HG03095 (cell line): ENCODE results near the gene VEGFB.

Source experiments
- ATAC-seq: cut with Tn5 transposase; IDR thresholded peaks from one replicate; pipeline ENCODE4 v1.9.1; 2021; ENCODE audit warnings: moderate library complexity; ENCODE audit not compliant: unreplicated experiment

The VEGFB gene

GRCh38 chr11:64210301-64211020 lies 23.9 kb upstream of the VEGFB start:
- ATAC-seq, result no peak

- ATAC-seq, result no peak
Measured at GRCh38 chr11:64211181-64211872, 23.1 kb upstream of the VEGFB start.

- ATAC-seq, result no peak
Measured at GRCh38 chr11:64216879-64217278, 17.5 kb upstream of the VEGFB start.

DNA sequence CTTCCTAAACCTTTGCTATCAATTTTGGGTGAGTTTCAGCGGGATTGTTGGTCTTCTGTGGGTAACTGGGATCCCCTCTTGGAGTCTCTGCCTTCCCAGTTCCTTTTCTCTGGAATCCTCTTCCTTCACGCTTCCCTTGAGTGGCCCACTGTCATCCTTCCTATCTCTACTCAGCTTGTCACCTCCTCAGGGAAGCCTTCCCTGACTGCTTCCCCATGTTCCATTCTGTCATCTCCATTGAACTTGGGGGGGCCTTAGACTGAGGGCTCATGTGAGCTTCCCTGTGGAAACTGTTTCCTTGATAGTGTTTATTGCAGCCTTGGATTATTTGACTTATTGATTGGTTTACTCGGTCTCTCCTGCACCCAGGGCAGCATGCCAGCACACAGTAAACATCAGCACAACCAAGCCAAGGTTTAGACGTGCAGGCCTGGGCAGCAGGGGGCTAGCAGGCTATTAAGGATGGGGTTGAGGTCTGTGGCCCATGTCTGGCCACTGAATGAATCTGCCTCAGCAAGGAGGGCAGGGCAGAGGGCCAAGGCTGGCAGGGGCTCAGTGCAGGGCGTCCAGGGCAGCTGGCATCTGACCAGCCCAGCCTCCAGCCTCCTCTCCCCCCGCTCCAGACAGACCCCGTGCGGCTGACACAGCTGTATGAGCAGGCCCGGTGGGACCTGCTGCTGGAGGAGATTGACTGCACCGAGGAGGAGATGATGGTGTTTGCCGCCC lies 15.6 kb upstream of the VEGFB start:
- ATAC-seq, result no peak

DNA sequence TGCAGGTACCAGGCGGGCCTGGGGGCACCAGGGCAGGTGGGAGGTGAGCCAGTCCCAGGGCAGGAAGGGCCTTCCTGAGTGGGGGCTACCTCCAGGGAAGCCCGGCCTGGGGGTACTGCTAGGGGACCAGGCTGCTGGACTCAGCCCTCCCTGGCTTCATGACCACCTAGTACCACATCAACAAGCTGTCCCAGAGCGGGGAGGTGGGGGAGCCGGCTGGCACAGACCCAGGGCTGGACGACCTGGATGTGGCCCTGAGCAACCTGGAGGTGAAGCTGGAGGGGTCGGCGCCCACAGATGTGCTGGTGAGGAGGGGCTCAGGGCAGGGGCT lies 15.1 kb upstream of the VEGFB start:
- no peak for ATAC-seq

DNA sequence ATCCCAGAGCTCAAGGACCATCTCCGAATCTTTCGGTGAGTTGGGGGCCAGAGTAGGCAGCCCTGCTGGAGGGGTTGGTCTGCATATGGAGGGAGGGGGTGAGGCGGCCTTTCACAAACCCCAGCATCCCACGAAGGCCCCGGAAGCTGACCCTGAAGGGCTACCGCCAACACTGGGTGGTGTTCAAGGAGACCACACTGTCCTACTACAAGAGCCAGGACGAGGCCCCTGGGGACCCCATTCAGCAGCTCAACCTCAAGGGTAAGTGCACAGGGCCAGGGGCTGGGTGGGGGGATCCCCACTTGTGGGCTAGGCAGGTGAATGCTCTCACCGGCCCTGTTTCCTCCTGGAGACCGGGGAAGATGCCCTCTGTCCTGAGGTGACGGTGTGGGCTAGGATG lies 14.6 kb upstream of the VEGFB start:
- ATAC-seq, result no peak

- no peak for ATAC-seq
Measured at GRCh38 chr11:64220271-64220670, 14.1 kb upstream of the VEGFB start.

DNA sequence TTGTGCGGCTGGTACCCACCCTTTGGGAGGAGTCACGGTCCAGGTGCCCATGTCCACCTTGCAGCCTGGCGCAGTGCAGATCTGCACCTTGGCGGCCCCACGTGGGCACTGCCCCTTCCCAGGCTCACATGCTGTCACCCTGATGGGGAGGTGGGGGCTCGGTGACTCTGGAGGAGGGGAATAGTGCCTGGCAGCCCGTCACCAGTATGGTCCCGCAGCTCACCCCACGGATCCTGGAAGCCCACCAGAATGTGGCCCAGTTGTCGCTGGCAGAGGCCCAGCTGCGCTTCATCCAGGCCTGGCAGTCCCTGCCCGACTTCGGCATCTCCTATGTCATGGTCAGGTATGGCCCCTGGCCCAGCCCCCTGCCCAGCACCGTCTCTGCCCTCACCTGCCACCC lies 13.6 kb upstream of the VEGFB start:
- no peak for ATAC-seq

- no peak for ATAC-seq
Measured at GRCh38 chr11:64222651-64223000, 11.8 kb upstream of the VEGFB start.

DNA sequence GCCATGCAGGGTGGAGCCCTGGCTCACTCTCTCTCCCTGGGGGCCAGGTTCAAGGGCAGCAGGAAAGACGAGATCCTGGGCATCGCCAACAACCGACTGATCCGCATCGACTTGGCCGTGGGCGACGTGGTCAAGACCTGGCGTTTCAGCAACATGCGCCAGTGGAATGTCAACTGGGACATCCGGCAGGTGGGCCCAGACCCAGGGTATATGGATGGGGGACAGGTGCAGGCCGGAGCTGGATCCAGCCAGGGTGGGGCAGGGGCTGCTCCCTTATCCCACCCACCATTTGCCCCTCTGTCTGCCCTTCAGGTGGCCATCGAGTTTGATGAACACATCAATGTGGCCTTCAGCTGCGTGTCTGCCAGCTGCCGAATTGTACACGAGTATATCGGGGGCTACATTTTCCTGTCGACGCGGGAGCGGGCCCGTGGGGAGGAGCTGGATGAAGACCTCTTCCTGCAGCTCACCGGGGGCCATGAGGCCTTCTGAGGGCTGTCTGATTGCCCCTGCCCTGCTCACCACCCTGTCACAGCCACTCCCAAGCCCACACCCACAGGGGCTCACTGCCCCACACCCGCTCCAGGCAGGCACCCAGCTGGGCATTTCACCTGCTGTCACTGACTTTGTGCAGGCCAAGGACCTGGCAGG lies 11.3 kb upstream of the VEGFB start:
- no peak for ATAC-seq

GRCh38 chr11:64224151-64224890 lies 10.1 kb upstream of the VEGFB start:
- no peak for ATAC-seq

DNA sequence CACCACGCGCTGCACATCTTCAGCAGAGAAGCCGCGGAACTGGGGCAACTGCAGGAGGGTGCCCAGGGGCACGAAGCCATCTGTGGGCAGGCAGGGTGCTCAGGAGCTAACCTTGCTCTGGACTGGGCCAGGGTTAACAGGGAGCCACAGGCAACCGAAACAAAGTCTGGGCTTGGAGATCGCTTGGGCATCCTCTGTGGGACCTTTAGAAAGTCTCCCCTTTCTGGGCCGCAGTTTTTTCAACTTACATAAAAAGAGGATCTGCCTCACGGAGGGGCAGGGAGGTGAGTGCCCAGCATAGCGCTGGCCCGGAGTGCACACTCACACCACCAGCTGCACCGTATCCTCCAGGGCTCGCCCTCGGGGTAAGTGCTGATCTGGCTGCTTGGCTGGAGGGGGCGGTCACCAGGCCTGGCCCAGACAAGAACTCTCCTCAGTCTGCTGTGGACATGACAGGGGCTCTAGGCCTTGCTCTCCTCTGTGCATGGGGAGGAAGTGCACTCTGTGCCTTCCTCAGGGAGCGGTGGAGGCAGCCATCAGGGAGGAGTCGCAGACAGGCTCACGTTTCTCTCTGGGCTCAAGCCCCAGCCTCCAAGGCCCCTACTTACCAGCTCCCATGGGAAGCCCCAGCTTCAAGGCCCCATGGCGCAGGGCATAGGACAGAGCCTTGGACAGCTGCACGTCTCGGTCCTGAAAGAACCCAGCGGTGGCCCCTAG lies 9.3 kb upstream of the VEGFB start:
- ATAC-seq, result no peak

DNA sequence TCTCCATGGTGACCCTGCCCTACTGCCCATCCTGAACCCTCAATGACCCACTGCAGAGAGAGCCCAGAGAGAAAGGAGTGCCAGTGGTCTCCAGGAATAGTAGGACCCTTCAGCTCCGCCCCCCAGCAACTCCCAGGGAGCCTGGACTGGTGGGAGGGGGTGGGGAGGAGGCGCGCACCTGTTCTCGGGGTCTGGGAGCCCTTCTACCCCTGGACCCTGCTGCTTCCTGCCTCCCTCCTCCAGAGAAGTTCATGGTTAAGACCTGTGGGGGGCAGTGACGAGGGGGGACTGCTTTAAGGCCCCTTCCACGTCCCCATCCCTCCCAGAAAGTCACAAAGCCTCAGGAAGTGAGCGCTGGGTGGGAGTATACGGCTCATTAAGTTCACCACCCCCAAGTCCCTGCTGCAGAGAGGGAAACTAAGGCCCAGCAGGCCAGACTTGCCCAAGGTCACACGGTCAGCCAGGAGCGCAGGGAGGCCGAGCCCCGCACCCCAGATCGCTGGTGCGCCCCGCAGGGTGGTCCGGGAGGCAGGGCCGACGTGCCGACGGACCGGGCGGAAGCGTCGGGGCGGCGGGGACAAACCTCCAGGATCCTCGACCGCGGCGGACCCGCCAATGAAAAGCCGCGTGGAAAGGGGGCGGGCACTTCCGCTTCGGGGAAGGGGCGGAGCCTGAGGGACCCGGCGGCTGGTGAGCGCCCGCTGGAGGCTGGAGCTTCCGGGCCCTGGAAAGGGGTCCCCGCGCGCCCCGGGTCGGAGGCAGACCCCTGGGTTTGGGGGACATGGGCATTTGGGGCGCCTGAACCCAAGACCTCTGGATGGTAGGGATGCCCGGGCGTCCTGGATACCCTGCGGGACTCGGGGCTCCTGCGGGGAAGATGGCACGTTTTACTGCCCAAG lies 8.5 kb upstream of the VEGFB start, which contains the start of the genes NUDT22 and TRPT1:
TSS of gene NUDT22 (plus strand) at position 667 of the 899 bp plus-strand sequence. CDS start 379 bp downstream, outside the sequence.
TSS of gene TRPT1 (minus strand) at position 579 of the 899 bp plus-strand sequence. CDS start at position 253, 326 bp downstream.
- no peak for ATAC-seq

GRCh38 chr11:64226507-64227051 lies 7.8 kb upstream of the VEGFB start:
- no peak for ATAC-seq

DNA sequence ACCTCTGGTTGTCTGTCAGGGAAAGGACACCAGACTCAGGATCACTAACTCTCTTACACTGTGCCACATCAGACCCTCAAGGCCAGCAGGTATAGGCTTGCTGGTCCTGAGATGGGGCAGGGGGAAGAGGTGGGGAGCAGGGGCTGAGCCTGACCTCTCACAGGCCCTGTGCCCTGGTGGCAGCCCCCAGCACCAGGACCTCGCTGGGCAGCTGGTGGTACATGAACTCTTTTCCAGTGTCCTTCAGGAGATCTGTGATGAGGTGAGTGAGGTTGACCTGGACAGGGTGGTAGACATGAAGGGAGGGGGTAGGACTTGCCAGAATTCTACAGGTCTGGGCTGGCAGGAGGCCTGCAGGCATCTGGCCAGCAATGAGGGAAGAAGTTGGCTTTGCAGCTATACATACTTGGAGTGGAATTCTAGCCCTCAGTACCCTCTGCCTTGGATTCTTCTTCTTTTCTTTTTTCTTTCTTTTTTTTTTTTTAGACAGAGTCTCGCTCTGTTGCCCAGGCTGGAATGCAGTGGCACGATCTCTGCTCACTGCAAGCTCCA lies 6.9 kb upstream of the VEGFB start:
- ATAC-seq, result no peak

- ATAC-seq, result no peak
Measured at GRCh38 chr11:64229090-64229743, 5.2 kb upstream of the VEGFB start.

- no peak for ATAC-seq
Measured at GRCh38 chr11:64229744-64230170, 4.6 kb upstream of the VEGFB start.
